ENCODE data around the gene RBFA. TPM values are rescaled to one million over a fixed set of nuclear protein-coding genes. Genes with fewer than 3 reads are reported as not detected.

The RBFA gene
- polyA plus RNA-seq, 4 donors: 24.4 to 50.8 (median 37.0) TPM

DNA sequence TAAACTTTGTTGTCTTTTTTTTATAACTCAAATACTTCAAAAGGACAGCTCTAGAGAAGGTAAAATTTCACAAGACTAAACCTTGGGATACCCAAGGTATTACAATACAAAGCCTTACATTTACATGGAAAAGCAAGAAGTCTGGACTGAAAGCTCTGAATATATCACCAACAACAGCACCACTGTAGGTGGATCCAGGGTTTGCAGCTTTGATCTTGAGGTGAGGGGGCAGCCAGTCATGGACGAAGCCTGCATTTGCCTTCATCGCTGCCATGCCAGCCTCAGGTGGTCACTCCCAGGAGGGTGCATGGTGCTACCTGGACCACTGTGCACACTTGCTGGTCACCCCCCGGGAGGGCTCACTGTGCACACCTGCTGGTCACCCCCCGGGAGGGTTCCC is 36.6 kb downstream of the RBFA start:
- DNase-seq (ENCODE audit: low read depth in 4 of 4, low spot score in 2 of 4): no peak

DNA sequence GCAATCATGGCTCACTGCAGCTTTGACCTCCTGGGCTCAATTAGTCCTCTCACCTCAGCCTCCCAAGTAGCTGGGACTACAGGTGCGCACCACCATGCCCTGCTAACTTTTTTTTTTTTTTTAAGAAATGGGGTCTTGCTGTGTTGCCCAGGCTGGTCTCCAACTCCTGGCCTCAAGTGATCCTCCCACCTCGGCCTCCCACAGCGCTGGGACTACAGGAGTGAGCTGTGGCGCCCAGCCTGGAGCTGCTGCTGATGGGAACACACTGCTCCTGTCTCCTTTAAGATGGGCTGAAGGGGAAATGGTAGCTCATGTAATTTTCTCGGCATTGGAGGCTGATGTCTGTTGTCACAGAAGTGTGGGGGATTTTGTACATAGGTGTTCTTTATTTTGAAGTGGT is 39.9 kb downstream of the RBFA start:
- no peak for DNase-seq (ENCODE audit: low read depth in 4 of 4, low spot score in 2 of 4)

DNA sequence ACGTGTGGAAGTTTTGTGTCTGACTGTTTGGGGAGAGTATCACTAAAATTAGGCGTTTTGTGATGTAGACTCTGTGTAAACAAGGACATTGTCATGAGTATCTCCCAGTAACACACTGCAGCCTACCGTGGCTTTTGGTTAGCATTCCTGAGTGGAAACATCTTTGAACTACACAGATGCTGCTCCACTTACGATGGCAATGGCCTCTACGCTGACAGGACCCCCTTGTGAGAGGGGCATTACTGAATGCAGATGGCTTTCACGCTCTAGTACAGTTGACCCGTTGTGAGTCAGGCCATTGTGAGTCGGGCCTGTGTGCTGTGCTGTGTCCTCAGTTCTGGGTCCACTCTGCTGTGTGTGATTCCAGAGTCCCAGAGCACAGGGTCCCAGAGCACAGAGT is 40.5 kb downstream of the RBFA start:
- no peak for DNase-seq (ENCODE audit: low read depth in 4 of 4, low spot score in 2 of 4)

DNA sequence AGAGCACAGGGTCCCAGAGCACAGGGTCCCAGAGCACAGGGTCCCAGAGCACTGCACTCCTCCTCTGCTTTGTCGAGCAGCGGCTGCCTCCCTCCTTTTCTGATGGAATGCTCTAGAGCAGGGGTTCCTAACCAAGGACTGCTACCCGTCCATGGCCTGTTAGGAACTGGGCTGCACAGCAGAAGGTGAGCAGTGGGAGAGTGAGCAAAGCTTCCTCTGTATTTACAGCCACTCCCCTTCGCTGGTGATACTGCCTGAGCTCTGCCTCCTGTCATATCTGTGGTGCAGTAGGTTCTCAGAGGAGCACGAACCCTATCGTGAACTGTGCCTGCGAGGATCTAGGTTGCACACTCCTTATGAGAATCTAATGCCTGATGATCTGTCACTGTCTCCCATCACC is 41.7 kb downstream of the RBFA start:
- no peak for DNase-seq (ENCODE audit: low read depth in 4 of 4, low spot score in 2 of 4)

DNA sequence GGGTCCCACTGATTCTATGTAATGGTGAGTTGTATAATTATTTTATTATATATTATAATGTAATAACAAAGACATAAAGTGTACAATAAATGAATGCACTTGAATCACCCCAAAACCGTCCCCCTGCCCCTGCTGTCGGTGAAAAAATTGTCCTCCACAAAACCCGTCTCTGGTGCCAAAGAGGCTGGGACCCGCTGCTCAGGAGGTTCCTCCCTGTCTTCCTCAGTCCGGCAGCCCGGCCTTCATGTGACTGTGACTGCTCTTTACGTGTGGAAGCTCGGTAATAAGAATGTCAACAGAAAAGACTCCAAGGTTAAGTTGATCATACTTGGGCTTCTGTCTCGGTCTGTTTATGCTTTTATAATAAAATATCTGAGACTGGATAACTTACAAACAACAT is 42.1 kb downstream of the RBFA start:
- no peak for DNase-seq (ENCODE audit: low read depth in 4 of 4, low spot score in 2 of 4)

DNA sequence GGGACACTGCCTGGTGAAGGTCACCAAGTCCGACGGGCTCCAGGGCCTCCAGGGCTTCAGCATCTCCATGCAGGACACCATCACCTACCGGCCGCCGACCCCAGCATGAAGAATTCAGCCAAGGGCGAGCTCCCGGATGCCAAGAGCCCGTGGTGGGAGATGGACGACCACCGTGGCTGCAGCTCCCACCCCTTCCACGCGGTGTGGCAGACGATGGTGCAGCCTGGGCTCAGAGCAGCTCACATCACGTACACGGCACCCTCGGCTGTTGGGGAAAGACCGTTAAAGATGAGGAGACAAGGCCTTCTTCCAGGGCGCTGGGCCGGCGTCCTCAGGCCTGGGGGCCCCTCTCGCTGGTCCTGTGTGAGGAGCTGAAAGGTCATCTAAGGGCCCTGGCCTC is 43.6 kb downstream of the RBFA start:
- DNase-seq (ENCODE audit: low read depth in 4 of 4, low spot score in 2 of 4): no peak

Other genes with a start within 250 kb of the RBFA start
- gene KCNG2, start 236.5 kb upstream of the RBFA start, polyA plus RNA-seq (ENCODE audit: insufficient read length in 4 of 4): under 1 TPM; 0.11 to 0.55 (median 0.35) TPM
- 10 to 100 TPM; 21.1 to 34.6 (median 30.0) TPM for gene SLC66A2, start 82.8 kb upstream of the RBFA start, polyA plus RNA-seq (ENCODE audit: insufficient read length in 4 of 4)
- 10 to 100 TPM; 18.0 to 29.2 (median 22.5) TPM for gene HSBP1L1, start 69.8 kb upstream of the RBFA start, polyA plus RNA-seq (ENCODE audit: insufficient read length in 4 of 4)
- 100 to 1,000 TPM in 1 of 4 donors, 10 to 100 TPM in 3; 82.1 to 115 (median 87.9) TPM for gene TXNL4A, start 45.9 kb upstream of the RBFA start, polyA plus RNA-seq (ENCODE audit: insufficient read length in 4 of 4)
- gene ADNP2, start 74.8 kb downstream of the RBFA start, polyA plus RNA-seq (ENCODE audit: insufficient read length in 4 of 4): 10 to 100 TPM; 21.4 to 24.7 (median 23.4) TPM
- 10 to 100 TPM; 30.1 to 35.4 (median 32.1) TPM for gene PARD6G, start 213.1 kb downstream of the RBFA start, polyA plus RNA-seq (ENCODE audit: insufficient read length in 4 of 4)